IMR-90 (cell line): ENCODE results near the gene UBA52. TPM values are rescaled to one million over a fixed set of nuclear protein-coding genes. Genes with fewer than 3 reads are reported as not detected.

Source experiments
- ATAC-seq: fragments of 200-7000 bp; cut with Tn5 transposase; 2 replicates; pipeline ENCODE4 v1.9.1; 2020; ENCODE audit warnings: low read depth, mild to moderate bottlenecking, moderate library complexity
- BruUV-seq: library from RNA; stranded (reverse); fragments of 400-500 nt; replicated peaks from 2 replicates; lab custom pipeline; 2021; lab: Mats Ljungman, UMichigan
- CTCF ChIA-PET: fragments of 300-600 bp; formaldehyde crosslinking; extraction: SDS; loops from one replicate; lab custom pipeline; 2021; ENCODE audit warnings: antibody characterized with exemption; lab: Yijun Ruan, JAX
- POLR2A ChIA-PET: fragments of 300-600 bp; sonication (Branson Sonifier 250); formaldehyde crosslinking; loops from one replicate; lab custom pipeline; 2022; ENCODE audit warnings: antibody characterized with exemption; ENCODE audit not compliant: unreplicated experiment; lab: Charles Lee
- DNase-seq: peaks from one replicate; pipeline ENCODE4 v3.0.0; 2013
- H2AFZ ChIP-seq: replicated peaks from 2 replicates; pipeline ENCODE3; 2013; ENCODE audit warnings: low read length, mild to moderate bottlenecking; ENCODE audit not compliant: poor library complexity
- H2AK5ac ChIP-seq: 2 replicates; pipeline ENCODE4 v1.6.1; 2013; ENCODE audit warnings: low read depth, low read length, inconsistent platforms
- H2AK9ac ChIP-seq: replicated peaks from 2 replicates; pipeline ENCODE3; 2013; ENCODE audit warnings: mild to moderate bottlenecking, low read depth, low read length, moderate library complexity; ENCODE audit not compliant: poor library complexity
- H2BK120ac ChIP-seq: 2 replicates; pipeline ENCODE4 v1.6.1; 2013; ENCODE audit warnings: low read depth, low read length, inconsistent platforms
- H2BK15ac ChIP-seq: 3 replicates; pipeline ENCODE4 v1.6.1; 2013; ENCODE audit warnings: low read depth, low read length, inconsistent platforms
- H2BK20ac ChIP-seq: 2 replicates; pipeline ENCODE4 v1.6.1; 2013; ENCODE audit warnings: low read depth, mild to moderate bottlenecking, inconsistent platforms, low read length, moderate library complexity
- H2BK5ac ChIP-seq: 2 replicates; pipeline ENCODE4 v1.6.1; 2013; ENCODE audit warnings: mild to moderate bottlenecking, low read depth, low read length, inconsistent platforms; ENCODE audit not compliant: poor library complexity, severe bottlenecking
- H3K14ac ChIP-seq: replicated peaks from 2 replicates; pipeline ENCODE4 v1.6.1; 2013; ENCODE audit warnings: low read depth, low read length, inconsistent platforms
- H3K18ac ChIP-seq: 2 replicates; pipeline ENCODE4 v1.6.1; 2013; ENCODE audit warnings: low read depth, low read length, control low read depth
- H3K23ac ChIP-seq: 2 replicates; pipeline ENCODE4 v1.6.1; 2013; ENCODE audit warnings: low read depth, low read length, inconsistent platforms
- H3K27ac ChIP-seq: 2 replicates; pipeline ENCODE4 v1.5.1; 2013; ENCODE audit warnings: mild to moderate bottlenecking, control low read depth, low read length; ENCODE audit not compliant: insufficient read depth
- H3K27me3 ChIP-seq: 2 replicates; pipeline ENCODE4 v1.6.1; 2013; ENCODE audit warnings: low read length; ENCODE audit not compliant: control insufficient read depth, insufficient read depth
- H3K36me3 ChIP-seq: 2 replicates; pipeline ENCODE4 v1.6.1; 2013; ENCODE audit warnings: low read length, mixed read lengths; ENCODE audit not compliant: control insufficient read depth, insufficient read depth
- H3K4ac ChIP-seq: 2 replicates; pipeline ENCODE4 v1.6.1; 2013; ENCODE audit warnings: low read depth, low read length, inconsistent platforms
- H3K4me1 ChIP-seq: 2 replicates; pipeline ENCODE4 v1.6.1; 2013; ENCODE audit warnings: low read length, mixed read lengths; ENCODE audit not compliant: control insufficient read depth, insufficient read depth
- H3K4me2 ChIP-seq: 2 replicates; pipeline ENCODE4 v1.6.1; 2013; ENCODE audit warnings: low read depth, mild to moderate bottlenecking, control low read depth, low read length, moderate library complexity
- H3K4me3 ChIP-seq: 2 replicates; pipeline ENCODE4 v1.5.1; 2013; ENCODE audit warnings: low read depth, mild to moderate bottlenecking, control low read depth, low read length, moderate library complexity; ENCODE audit not compliant: insufficient read depth
- H3K56ac ChIP-seq: 2 replicates; pipeline ENCODE4 v1.6.1; 2013; ENCODE audit warnings: low read length, inconsistent platforms; ENCODE audit not compliant: insufficient read depth; ENCODE audit errors: extremely low read depth
- H3K79me1 ChIP-seq, 2 experiments: 2 replicates each; pipeline ENCODE4 v1.6.1; 2013; ENCODE audit warnings: low read length in 2 of 2, inconsistent platforms in 1 of 2, low read depth in 1 of 2
- H3K9ac ChIP-seq: 2 replicates; pipeline ENCODE4 v1.6.1; 2013; ENCODE audit warnings: low read depth, low read length, control low read depth
- H3K9me1 ChIP-seq: 2 replicates; pipeline ENCODE4 v1.6.1; 2013; ENCODE audit warnings: low read length, inconsistent platforms; ENCODE audit not compliant: insufficient read depth
- H3K9me3 ChIP-seq: 2 replicates; pipeline ENCODE4 v1.6.1; 2013; ENCODE audit warnings: low read length; ENCODE audit not compliant: control insufficient read depth, insufficient read depth
- H4K20me1 ChIP-seq: 2 replicates; pipeline ENCODE4 v1.6.1; 2013; ENCODE audit warnings: low read length, inconsistent platforms; ENCODE audit not compliant: insufficient read depth
- H4K5ac ChIP-seq: 2 replicates; pipeline ENCODE4 v1.6.1; 2013; ENCODE audit warnings: mild to moderate bottlenecking, low read depth, low read length, control low read depth
- H4K8ac ChIP-seq, 2 experiments: 2 replicates each; pipeline ENCODE4 v1.6.1; 2013; ENCODE audit warnings: low read depth in 2 of 2, low read length in 2 of 2, control low read depth in 1 of 2, inconsistent platforms in 1 of 2
- H4K91ac ChIP-seq: 2 replicates; pipeline ENCODE4 v1.6.1; 2013; ENCODE audit warnings: low read depth, low read length, inconsistent platforms; ENCODE audit not compliant: insufficient read depth
- BHLHE40 ChIP-seq: fragments of 150-350 bp; IDR thresholded peaks from 2 replicates; pipeline ENCODE4 v1.6.1; 2016; ENCODE audit warnings: mild to moderate bottlenecking, low read depth, low read length
- CEBPB ChIP-seq: IDR thresholded peaks from 2 replicates; pipeline ENCODE4 v1.6.1; 2012; ENCODE audit warnings: low read depth, low read length, improper control_type of control experiment
- CHD1 ChIP-seq: IDR thresholded peaks from 2 replicates; pipeline ENCODE4 v1.6.1; 2012; ENCODE audit warnings: low read depth, low read length, improper control_type of control experiment
- FOS ChIP-seq: fragments of 150-350 bp; IDR thresholded peaks from 2 replicates; pipeline ENCODE4 v1.6.1; 2016; ENCODE audit warnings: low read depth, low read length
- MAFK ChIP-seq: IDR thresholded peaks from 2 replicates; pipeline ENCODE4 v1.6.1; 2012; ENCODE audit warnings: low read depth, low read length, improper control_type of control experiment
- MXI1 ChIP-seq: IDR thresholded peaks from 2 replicates; pipeline ENCODE4 v1.6.1; 2012; ENCODE audit warnings: low read depth, mild to moderate bottlenecking, low read length, moderate library complexity, borderline replicate concordance
- POLR2A ChIP-seq: IDR thresholded peaks from 2 replicates; pipeline ENCODE4 v1.6.1; 2012; ENCODE audit warnings: mild to moderate bottlenecking, low read depth, low read length
- RAD21 ChIP-seq: IDR thresholded peaks from 2 replicates; pipeline ENCODE4 v1.6.1; 2012; ENCODE audit warnings: low read length, improper control_type of control experiment
- RFX5 ChIP-seq: IDR thresholded peaks from 2 replicates; pipeline ENCODE4 v1.8.0; 2012; ENCODE audit warnings: low read depth, mild to moderate bottlenecking, low read length, moderate library complexity
- SMC3 ChIP-seq: fragments of 150-350 bp; IDR thresholded peaks from 2 replicates; pipeline ENCODE4 v1.6.1; 2016; ENCODE audit warnings: low read depth, mild to moderate bottlenecking, antibody characterized with exemption, low read length, moderate library complexity
- WGBS, 2 experiments: methylation state at CpG; one replicate each; pipeline versions ENCODE4 v1.1.5 to v1.1.7; 2013; ENCODE audit warnings: missing lambda C conversion rate in 2 of 2; ENCODE audit not compliant: insufficient read length in 1 of 2; ENCODE audit errors: extremely low coverage in 2 of 2; 5-methylcytosine and 5-hydroxymethylcytosine counted together
- dilution Hi-C: fragments of 300-500 bp; cut with HindIII; formaldehyde crosslinking; loops from one replicate; pipeline ENCODE4 v1.14.3; 2018; ENCODE audit warnings: low sequenced_read_pairs; ENCODE audit not compliant: unreplicated experiment
- in situ Hi-C: fragments of 300-500 bp; cut with MboI; formaldehyde crosslinking; loops from 3 replicates; pipeline ENCODE4 v1.14.3; 2019; ENCODE audit warnings: low sequenced_read_pairs, inconsistent platforms, mixed read lengths
- intact Hi-C: fragments of 100-400 bp; cut with micrococcal nuclease; formaldehyde crosslinking; loops from 2 replicates; pipeline ENCODE4 v1.10.0; 2022
- polyA plus RNA-seq, 3 experiments: library from polyadenylated mRNA; depleted of rRNA; stranded (reverse); fragments of >200 nt; gene quantifications; 2 replicates each; pipeline ENCODE4 v1.2.3, GENCODE V29; 2012; ENCODE audit warnings: low replicate concordance in 1 of 3
- total RNA-seq: library from RNA; depleted of rRNA; stranded (reverse); fragments of >200 nt; gene quantifications from 2 replicates; pipeline ENCODE4 v1.2.3, GENCODE V29; 2012
- TF ChIP-seq, protein P1 (sequence below): conservative IDR thresholded peaks from 2 replicates; pipeline ENCODE4 v1.5.1; 2012; ENCODE audit warnings: mild to moderate bottlenecking, low read depth, low read length, improper control_type of control experiment
- TF ChIP-seq, protein P2 (sequence below): fragments of 150-350 bp; IDR thresholded peaks from 2 replicates; pipeline ENCODE4 v1.6.1; 2016; ENCODE audit warnings: low read depth, mild to moderate bottlenecking, low read length, moderate library complexity, borderline replicate concordance
- TF ChIP-seq, protein P3 (sequence below): fragments of 150-350 bp; IDR thresholded peaks from 2 replicates; pipeline ENCODE4 v1.6.1; 2017; ENCODE audit warnings: mild to moderate bottlenecking, antibody characterized with exemption, low read length, low read depth

UBA52 gene
- total and polyA plus RNA-seq, 2 of the 4 experiments (the other 2 are of a cell fraction), result 1,030 to 3,008 TPM

DNA sequence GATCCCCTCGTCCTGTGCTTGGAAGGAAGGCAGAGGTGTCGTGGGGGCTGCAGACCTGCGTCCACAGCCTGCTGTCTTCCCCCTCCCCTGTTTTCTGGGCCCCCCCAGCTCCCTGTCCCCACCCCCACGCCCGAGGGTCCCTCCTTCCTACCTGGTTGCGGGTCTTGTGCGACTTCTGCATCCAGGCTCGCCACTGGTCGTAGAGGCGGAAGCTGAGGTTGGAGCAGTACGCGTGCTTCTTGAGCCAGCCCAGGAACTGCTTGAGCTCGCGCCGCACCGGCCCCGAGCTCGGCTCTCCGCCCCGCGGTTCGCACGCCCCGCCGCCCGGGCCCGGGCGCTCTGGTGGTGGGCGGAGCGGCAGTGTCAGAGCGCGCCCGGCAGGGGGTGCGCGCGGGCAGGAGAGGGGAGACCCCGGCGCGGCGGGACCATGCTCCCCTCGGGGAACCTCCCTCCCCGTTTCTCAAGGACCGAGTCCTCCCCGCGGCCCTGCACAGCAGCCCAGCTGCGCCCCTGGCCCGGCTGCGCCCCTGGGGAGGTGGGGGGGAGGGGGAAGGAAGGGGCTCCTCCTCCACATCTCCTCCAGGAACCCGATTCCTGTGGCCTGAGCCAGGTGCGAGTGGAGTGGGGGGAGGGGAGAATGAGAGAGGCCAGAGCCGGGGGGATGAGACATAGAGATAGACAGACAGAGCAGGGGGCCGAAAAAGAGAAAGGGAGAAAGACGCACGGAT, 22.6 kb downstream of the UBA52 start:
- intact Hi-C loops, result loop anchor here (1.0 kb wide), 4 partner anchors 56 to 253 kb away; no protein-coding TSS in a partner anchor
- H3K4ac ChIP-seq, result peak overlapping the region; percentile 43; the same call in 1 of the 2 replicates
- peak; percentile 76 for DNase-seq
- H2AK9ac ChIP-seq, result peak overlapping the region; percentile 17
- H3K27ac ChIP-seq, result no peak overlapping the region; the same call in 1 of the 2 replicates
- peak overlapping the region; percentile 90 for H2AFZ ChIP-seq
- H3K9me3 ChIP-seq, result no peaks in the 10 kb centered on the region
- peak overlapping the region; percentile 79; the same call in 1 of the 2 replicates for H3K23ac ChIP-seq
- no peak overlapping the region for H2BK20ac ChIP-seq
- in situ Hi-C loops, result no loop called here
- no peak overlapping the region for H4K91ac ChIP-seq
- H3K9me1 ChIP-seq, result no peaks in the 10 kb centered on the region
- peak overlapping the region; percentile 28 to 45; a peak in 1 of 4 replicates for H4K8ac ChIP-seq
- peaks cover 6 to 17% of the 10 kb centered on the region in 2 experiments; a peak in 3 of 4 replicates for H3K79me1 ChIP-seq
- peak overlapping the region; percentile 54; the same call in 1 of the 2 replicates for H2BK120ac ChIP-seq
- ChIA-PET CTCF (interaction anchor here (0.6 to 3.0 kb wide), 8 partner anchors 18 to 386 kb away, joined by 3 to 12 read pairs (median 3); no protein-coding TSS in a partner anchor), POLR2A (interaction anchor here (0.6 kb wide), 2 partner anchors 249 to 251 kb away, joined by 3 to 12 read pairs; no protein-coding TSS in a partner anchor)
- H3K18ac ChIP-seq, result no peak overlapping the region
- dilution Hi-C loops, result no loop called here
- no TSS peak for BruUV-seq
- H3K56ac ChIP-seq, result no peak overlapping the region
- H3K27me3 ChIP-seq, result no peaks in the 10 kb centered on the region; the same call in 1 of the 2 replicates
- 7% methylated on average over 9 of the region's 54 CpGs; no CpG with 5 or more reads in 1 of the 2 experiments for WGBS, 2 experiments
- H4K5ac ChIP-seq, result no peak overlapping the region
- H4K20me1 ChIP-seq, result peaks cover 9% of the 10 kb centered on the region
- H2BK15ac ChIP-seq, result no peak overlapping the region
- H3K14ac ChIP-seq, result peak overlapping the region; percentile 90; the same call in 1 of the 2 replicates
- ATAC-seq, result peak; percentile 90
- peak overlapping the region; percentile 20 for H3K4me3 ChIP-seq
- peak overlapping the region; percentile 31; the same call in 1 of the 2 replicates for H3K9ac ChIP-seq
- peaks cover 8% of the 10 kb centered on the region for H3K4me1 ChIP-seq
- peak overlapping the region; percentile 54 for H3K4me2 ChIP-seq
- H2BK5ac ChIP-seq, result no peak overlapping the region
- H3K36me3 ChIP-seq, result peaks cover 4% of the 10 kb centered on the region
- H2AK5ac ChIP-seq, result peak overlapping the region; percentile 78; the same call in 1 of the 2 replicates
- TF ChIP-seq CHD1 (no peak), BHLHE40 (peak; percentile 36; the same call in 1 of the 2 replicates), MAFK (no peak), CEBPB (no peak), RAD21 (peak; percentile 89), MXI1 (peak; percentile 88), RFX5 (no peak), SMC3 (peak; percentile 78), FOS (no peak), POLR2A (0 out of 2 replicates have a peak, but pooled peaks have one; percentile 41)
- TF ChIP-seq, protein P1, sequence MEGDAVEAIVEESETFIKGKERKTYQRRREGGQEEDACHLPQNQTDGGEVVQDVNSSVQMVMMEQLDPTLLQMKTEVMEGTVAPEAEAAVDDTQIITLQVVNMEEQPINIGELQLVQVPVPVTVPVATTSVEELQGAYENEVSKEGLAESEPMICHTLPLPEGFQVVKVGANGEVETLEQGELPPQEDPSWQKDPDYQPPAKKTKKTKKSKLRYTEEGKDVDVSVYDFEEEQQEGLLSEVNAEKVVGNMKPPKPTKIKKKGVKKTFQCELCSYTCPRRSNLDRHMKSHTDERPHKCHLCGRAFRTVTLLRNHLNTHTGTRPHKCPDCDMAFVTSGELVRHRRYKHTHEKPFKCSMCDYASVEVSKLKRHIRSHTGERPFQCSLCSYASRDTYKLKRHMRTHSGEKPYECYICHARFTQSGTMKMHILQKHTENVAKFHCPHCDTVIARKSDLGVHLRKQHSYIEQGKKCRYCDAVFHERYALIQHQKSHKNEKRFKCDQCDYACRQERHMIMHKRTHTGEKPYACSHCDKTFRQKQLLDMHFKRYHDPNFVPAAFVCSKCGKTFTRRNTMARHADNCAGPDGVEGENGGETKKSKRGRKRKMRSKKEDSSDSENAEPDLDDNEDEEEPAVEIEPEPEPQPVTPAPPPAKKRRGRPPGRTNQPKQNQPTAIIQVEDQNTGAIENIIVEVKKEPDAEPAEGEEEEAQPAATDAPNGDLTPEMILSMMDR, result peak; percentile 96
- TF ChIP-seq, protein P2, sequence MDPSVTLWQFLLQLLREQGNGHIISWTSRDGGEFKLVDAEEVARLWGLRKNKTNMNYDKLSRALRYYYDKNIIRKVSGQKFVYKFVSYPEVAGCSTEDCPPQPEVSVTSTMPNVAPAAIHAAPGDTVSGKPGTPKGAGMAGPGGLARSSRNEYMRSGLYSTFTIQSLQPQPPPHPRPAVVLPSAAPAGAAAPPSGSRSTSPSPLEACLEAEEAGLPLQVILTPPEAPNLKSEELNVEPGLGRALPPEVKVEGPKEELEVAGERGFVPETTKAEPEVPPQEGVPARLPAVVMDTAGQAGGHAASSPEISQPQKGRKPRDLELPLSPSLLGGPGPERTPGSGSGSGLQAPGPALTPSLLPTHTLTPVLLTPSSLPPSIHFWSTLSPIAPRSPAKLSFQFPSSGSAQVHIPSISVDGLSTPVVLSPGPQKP, result no peak
- TF ChIP-seq, protein P3, sequence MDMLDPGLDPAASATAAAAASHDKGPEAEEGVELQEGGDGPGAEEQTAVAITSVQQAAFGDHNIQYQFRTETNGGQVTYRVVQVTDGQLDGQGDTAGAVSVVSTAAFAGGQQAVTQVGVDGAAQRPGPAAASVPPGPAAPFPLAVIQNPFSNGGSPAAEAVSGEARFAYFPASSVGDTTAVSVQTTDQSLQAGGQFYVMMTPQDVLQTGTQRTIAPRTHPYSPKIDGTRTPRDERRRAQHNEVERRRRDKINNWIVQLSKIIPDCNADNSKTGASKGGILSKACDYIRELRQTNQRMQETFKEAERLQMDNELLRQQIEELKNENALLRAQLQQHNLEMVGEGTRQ, result no peak
